WTC11 (cell line): ENCODE data around the gene LAMC3.

Experiments
- FOXJ3 ChIP-seq: sonication (generic); formaldehyde crosslinking; IDR thresholded peaks from 2 replicates; pipeline ENCODE4 v1.9.0; 2021; ENCODE audit warnings: missing genetic modification reagents, mild to moderate bottlenecking, borderline replicate concordance
- IRF2 ChIP-seq: sonication (generic); formaldehyde crosslinking; IDR thresholded peaks from 2 replicates; pipeline ENCODE4 v1.8.0; 2022; ENCODE audit warnings: low read depth, missing genetic modification reagents, borderline replicate concordance
- MYBL2 ChIP-seq: sonication (generic); formaldehyde crosslinking; IDR thresholded peaks from 2 replicates; pipeline ENCODE4 v1.8.1; 2023; ENCODE audit warnings: mild to moderate bottlenecking, moderate library complexity, missing genetic modification reagents
- NR1H2 ChIP-seq: sonication (generic); formaldehyde crosslinking; IDR thresholded peaks from 2 replicates; pipeline ENCODE4 v1.9.0; 2021; ENCODE audit warnings: mild to moderate bottlenecking, moderate library complexity, missing genetic modification reagents
- SP1 ChIP-seq: sonication (generic); formaldehyde crosslinking; conservative IDR thresholded peaks from 2 replicates; pipeline ENCODE4 v1.8.1; 2022; ENCODE audit warnings: missing genetic modification reagents
- TEAD4 ChIP-seq: sonication (generic); formaldehyde crosslinking; IDR thresholded peaks from 2 replicates; pipeline ENCODE4 v1.8.0; 2022; ENCODE audit warnings: mild to moderate bottlenecking, missing genetic modification reagents
- ZNF121 ChIP-seq: sonication (generic); formaldehyde crosslinking; IDR thresholded peaks from 2 replicates; pipeline ENCODE4 v1.8.0; 2023; ENCODE audit warnings: missing genetic modification reagents
- TF ChIP-seq, protein P1 (sequence below): fragments of 200-600 bp; IDR thresholded peaks from 2 replicates; pipeline ENCODE4 v1.8.0; 2022; ENCODE audit warnings: antibody characterized with exemption
- TF ChIP-seq, protein P2 (sequence below): sonication (generic); formaldehyde crosslinking; IDR thresholded peaks from 2 replicates; pipeline ENCODE4 v1.8.1; 2023; ENCODE audit warnings: mild to moderate bottlenecking, missing genetic modification reagents, moderate library complexity
- TF ChIP-seq, protein P3 (sequence below): sonication (generic); formaldehyde crosslinking; IDR thresholded peaks from 2 replicates; pipeline ENCODE4 v1.8.1; 2022; ENCODE audit warnings: low read depth, missing genetic modification reagents, borderline replicate concordance
- TF ChIP-seq, protein P4 (sequence below): sonication (generic); formaldehyde crosslinking; IDR thresholded peaks from 2 replicates; pipeline ENCODE4 v1.8.1; 2023; ENCODE audit warnings: mild to moderate bottlenecking, missing genetic modification reagents
- TF ChIP-seq, protein P5 (sequence below): sonication (generic); formaldehyde crosslinking; IDR thresholded peaks from 2 replicates; pipeline ENCODE4 v1.8.0; 2023; ENCODE audit warnings: mild to moderate bottlenecking, missing genetic modification reagents
- TF ChIP-seq, protein P6 (sequence below): fragments of 250-450 bp; sonication (Bioruptor Pico); IDR thresholded peaks from 2 replicates; pipeline ENCODE4 v1.8.0; 2021; ENCODE audit warnings: mild to moderate bottlenecking

DNA sequence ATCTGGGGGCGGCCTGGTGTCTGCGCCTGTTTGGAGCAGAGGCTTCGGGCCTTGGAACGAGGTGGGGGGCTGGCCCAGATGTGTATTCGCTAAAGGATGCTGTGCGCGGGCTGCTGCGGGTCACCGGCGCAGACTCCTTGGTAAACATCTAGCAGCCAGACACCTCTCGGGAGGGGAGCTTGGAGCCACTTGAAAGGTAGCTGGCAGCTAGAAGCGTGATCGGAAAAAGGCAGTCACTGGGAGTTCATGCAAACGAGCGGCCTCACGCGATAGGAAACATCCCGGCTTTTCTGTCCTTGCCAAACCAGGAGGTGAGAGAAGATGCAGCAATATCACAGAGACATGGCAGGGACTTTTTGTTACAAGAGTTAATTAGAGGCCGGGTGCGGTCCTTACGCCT is 8.1 kb downstream of the LAMC3 start:
- TF ChIP-seq, protein P1, sequence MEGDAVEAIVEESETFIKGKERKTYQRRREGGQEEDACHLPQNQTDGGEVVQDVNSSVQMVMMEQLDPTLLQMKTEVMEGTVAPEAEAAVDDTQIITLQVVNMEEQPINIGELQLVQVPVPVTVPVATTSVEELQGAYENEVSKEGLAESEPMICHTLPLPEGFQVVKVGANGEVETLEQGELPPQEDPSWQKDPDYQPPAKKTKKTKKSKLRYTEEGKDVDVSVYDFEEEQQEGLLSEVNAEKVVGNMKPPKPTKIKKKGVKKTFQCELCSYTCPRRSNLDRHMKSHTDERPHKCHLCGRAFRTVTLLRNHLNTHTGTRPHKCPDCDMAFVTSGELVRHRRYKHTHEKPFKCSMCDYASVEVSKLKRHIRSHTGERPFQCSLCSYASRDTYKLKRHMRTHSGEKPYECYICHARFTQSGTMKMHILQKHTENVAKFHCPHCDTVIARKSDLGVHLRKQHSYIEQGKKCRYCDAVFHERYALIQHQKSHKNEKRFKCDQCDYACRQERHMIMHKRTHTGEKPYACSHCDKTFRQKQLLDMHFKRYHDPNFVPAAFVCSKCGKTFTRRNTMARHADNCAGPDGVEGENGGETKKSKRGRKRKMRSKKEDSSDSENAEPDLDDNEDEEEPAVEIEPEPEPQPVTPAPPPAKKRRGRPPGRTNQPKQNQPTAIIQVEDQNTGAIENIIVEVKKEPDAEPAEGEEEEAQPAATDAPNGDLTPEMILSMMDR = no peak
- TF ChIP-seq IRF2 (CRISPR knock-in tag) (no peak), NR1H2 (no peak), SP1 (CRISPR knock-in tag) (no peak), FOXJ3 (no peak), MYBL2 (CRISPR knock-in tag) (no peak), ZNF121 (CRISPR knock-in tag) (no peak), TEAD4 (CRISPR knock-in tag) (no peak)
- TF ChIP-seq, protein P2, sequence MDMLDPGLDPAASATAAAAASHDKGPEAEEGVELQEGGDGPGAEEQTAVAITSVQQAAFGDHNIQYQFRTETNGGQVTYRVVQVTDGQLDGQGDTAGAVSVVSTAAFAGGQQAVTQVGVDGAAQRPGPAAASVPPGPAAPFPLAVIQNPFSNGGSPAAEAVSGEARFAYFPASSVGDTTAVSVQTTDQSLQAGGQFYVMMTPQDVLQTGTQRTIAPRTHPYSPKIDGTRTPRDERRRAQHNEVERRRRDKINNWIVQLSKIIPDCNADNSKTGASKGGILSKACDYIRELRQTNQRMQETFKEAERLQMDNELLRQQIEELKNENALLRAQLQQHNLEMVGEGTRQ = no peak
- TF ChIP-seq, protein P3, sequence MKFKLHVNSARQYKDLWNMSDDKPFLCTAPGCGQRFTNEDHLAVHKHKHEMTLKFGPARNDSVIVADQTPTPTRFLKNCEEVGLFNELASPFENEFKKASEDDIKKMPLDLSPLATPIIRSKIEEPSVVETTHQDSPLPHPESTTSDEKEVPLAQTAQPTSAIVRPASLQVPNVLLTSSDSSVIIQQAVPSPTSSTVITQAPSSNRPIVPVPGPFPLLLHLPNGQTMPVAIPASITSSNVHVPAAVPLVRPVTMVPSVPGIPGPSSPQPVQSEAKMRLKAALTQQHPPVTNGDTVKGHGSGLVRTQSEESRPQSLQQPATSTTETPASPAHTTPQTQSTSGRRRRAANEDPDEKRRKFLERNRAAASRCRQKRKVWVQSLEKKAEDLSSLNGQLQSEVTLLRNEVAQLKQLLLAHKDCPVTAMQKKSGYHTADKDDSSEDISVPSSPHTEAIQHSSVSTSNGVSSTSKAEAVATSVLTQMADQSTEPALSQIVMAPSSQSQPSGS (CRISPR knock-in tag) = no peak
- TF ChIP-seq, protein P4, sequence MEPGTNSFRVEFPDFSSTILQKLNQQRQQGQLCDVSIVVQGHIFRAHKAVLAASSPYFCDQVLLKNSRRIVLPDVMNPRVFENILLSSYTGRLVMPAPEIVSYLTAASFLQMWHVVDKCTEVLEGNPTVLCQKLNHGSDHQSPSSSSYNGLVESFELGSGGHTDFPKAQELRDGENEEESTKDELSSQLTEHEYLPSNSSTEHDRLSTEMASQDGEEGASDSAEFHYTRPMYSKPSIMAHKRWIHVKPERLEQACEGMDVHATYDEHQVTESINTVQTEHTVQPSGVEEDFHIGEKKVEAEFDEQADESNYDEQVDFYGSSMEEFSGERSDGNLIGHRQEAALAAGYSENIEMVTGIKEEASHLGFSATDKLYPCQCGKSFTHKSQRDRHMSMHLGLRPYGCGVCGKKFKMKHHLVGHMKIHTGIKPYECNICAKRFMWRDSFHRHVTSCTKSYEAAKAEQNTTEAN = no peak
- TF ChIP-seq, protein P5, sequence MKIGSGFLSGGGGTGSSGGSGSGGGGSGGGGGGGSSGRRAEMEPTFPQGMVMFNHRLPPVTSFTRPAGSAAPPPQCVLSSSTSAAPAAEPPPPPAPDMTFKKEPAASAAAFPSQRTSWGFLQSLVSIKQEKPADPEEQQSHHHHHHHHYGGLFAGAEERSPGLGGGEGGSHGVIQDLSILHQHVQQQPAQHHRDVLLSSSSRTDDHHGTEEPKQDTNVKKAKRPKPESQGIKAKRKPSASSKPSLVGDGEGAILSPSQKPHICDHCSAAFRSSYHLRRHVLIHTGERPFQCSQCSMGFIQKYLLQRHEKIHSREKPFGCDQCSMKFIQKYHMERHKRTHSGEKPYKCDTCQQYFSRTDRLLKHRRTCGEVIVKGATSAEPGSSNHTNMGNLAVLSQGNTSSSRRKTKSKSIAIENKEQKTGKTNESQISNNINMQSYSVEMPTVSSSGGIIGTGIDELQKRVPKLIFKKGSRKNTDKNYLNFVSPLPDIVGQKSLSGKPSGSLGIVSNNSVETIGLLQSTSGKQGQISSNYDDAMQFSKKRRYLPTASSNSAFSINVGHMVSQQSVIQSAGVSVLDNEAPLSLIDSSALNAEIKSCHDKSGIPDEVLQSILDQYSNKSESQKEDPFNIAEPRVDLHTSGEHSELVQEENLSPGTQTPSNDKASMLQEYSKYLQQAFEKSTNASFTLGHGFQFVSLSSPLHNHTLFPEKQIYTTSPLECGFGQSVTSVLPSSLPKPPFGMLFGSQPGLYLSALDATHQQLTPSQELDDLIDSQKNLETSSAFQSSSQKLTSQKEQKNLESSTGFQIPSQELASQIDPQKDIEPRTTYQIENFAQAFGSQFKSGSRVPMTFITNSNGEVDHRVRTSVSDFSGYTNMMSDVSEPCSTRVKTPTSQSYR = no peak
- TF ChIP-seq, protein P6, sequence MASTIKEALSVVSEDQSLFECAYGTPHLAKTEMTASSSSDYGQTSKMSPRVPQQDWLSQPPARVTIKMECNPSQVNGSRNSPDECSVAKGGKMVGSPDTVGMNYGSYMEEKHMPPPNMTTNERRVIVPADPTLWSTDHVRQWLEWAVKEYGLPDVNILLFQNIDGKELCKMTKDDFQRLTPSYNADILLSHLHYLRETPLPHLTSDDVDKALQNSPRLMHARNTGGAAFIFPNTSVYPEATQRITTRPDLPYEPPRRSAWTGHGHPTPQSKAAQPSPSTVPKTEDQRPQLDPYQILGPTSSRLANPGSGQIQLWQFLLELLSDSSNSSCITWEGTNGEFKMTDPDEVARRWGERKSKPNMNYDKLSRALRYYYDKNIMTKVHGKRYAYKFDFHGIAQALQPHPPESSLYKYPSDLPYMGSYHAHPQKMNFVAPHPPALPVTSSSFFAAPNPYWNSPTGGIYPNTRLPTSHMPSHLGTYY (CRISPR knock-in tag) = no peak
